CMK (cell line): ENCODE data around the gene ZDHHC3.
"Not testable (repeated sequence)": the region's sequence is repeated elsewhere in the genome, so short reads cannot be mapped to it uniquely, and the experiment has no call there.

Experiments
- DNase-seq: peaks from one replicate; pipeline ENCODE4 v3.0.0-alpha.2; 2010; ENCODE audit warnings: low read depth

Gene ZDHHC3

DNA sequence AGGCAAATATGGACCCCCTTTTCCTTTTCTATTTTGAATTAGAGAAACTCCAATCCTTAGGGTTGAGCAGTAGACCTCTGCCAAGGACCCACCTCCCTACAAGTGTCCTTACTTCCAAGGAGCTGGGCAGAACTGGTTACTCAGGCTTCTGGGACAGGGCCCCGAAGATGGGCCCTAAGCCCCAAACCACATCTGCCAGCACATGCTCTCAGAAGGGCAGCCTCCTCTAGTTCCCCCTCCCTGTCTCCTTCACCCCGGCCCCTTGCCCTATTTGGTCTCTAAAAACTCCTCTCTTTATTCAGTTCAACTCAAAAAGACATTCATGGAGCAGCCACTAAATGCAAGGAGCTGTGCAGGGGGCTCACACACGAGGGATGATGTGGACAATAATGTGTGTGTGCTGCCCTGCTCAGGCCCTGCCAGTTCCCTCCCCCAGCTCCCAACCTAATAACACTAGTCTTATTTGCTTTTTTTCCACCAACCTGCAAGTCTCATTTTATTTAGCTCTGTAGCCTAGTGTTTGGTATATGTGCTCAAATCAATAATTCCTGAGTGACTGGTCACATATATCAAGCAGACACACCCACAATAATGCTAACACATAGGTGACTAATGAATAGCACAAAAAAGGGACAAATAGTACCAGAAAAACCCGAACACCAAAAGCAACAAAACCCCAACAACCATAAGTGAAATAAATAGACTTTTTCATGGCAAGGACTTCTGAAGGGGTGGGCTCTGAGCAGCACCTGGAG is 12.2 kb downstream of the ZDHHC3 start:
- DNase-seq, result no peak

DNA sequence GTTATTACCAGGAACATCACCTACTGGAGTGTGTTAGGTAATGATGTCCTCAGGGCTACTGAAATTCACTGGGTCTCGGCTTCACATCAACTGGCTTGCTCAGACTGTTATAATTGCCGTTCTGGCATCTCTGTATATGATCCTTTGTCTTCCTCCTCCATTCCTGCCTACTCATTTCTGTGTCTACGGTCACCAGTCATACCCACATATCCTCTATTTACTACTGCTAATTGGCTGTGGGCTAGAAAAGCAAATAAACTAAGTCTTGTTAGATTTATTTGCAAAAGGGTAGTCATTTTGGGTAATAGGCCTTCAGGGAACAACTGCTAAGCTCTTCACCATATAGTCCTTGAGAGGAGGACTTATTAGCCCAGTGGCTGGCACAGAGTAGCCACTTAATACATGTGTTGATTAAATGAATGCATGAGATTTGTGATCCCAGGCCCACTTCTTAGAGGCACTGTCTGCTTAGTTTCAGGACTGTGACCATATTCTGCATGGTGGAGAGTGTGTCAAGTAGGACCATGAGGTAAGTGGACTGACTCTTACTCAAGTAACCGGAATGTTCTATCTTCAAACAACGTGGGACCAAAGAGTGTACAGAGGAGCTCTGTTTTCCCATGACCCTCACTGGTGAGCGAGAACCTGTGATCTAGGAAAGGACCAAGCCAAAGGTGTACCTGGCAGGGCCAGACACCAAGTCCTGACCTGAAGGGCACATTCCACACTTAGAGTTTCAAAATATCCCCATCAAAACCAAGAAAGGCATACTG is 13.2 kb downstream of the ZDHHC3 start:
- DNase-seq, result no peak

GRCh38 chr3:44961888-44962287 is 14.1 kb downstream of the ZDHHC3 start:
- no peak for DNase-seq

- no peak for DNase-seq
These were observed 15.5 kb downstream of the ZDHHC3 start for GRCh38 chr3:44960387-44961026.

- no peak for DNase-seq
These were observed 17.6 kb downstream of the ZDHHC3 start for GRCh38 chr3:44958386-44958785.

DNA sequence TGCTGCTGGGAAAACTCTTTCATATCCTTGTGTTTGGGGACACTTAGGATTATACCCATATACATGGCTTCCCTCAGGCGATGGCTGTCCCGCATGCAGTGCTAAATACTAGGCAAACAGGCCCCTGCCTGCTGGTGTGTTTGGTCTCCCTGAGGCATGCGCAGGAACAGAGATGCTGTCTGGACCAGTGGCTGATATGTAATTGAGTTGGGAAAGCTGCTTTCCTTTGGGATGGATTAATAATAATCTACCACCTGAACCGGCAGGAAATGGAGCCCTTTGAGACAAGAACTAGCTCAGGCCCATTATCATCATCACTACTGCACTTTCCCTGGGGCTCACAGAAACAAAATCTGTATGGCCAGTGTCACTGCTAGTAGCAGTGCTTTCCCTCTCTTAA is 18.0 kb downstream of the ZDHHC3 start:
- no peak for DNase-seq

DNA sequence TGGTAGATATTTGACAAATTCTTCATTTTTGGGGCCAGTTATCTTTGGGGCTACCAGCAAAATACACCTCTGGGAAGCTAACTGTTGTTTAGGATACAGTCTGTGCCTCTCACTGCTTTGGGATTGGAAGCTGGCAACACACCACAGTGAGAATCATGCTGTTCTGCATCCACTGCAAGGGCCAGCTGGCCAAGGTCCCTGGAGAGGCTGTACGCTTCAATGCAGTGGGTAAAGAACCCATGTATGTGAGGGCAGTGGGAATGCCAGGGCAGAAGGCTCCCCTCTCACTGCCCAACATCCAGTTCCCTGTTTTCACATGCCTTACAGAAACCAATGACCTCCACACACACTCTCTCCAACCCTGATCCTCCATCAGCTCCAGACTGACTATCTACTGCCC is 20.1 kb downstream of the ZDHHC3 start:
- DNase-seq, result no peak

DNA sequence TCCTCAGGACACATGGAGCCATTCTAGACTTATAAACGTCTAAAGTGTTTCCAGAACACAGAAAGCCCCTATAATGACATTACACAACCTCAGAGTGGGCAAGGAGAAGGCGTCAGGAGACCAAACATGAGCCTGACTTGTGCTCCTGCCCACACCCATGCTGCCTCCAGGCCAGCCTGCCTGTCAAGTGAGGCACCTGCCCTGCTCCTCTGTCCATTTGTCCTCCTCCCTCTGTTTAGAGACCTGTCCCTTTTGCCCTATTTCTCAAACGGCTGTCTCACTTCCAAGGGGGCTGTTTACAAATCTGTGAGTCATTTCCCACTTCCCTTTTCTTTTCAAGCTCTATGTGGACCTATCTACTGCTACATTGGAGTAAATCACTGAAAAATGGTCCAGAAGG is 21.0 kb downstream of the ZDHHC3 start:
- no peak for DNase-seq

GRCh38 chr3:44954304-44954703 is 21.7 kb downstream of the ZDHHC3 start:
- no peak for DNase-seq

DNA sequence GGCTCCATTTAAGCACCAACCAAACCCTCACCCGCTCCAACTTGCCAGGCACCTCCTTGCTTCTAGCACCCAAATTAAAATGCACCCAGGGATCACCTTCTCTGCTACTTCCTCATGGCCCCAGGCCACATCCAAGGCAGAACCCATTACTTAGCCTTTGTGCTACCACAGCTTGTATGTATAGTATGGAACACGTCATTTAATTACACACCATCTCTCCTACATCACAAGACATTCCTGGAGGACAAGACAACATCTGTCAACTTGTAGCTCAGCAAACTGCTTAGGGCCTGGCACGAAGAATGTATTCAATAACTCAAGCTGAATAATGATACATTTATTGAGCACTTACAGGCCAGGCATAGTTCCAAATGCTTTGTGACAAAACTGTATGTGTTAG is 23.3 kb downstream of the ZDHHC3 start:
- no peak for DNase-seq

DNA sequence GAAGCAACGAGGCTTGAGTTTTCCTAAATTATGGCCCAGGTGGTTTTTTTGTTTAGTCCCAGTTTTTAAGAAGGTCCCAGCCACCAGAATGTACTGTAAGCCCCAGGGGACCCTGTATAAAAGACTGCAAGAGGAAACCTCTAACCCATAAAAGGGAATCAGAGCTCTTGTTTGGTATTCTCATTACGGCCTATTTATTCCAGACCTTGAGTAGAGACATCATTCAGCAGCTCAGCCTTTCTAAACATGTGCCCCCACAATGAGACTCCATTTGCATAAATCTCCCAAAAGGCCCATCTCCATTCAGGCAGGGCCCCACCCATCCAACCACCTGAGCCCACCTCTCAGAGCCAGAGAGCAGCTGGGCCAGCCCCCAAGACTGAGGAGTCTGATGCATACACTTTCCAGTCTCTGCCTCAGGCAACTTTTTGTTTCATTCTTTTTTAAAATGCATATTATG is 25.7 kb downstream of the ZDHHC3 start:
- no peak for DNase-seq

GRCh38 chr3:44949770-44950169 is 26.2 kb downstream of the ZDHHC3 start:
- DNase-seq, result not testable (repeated sequence)

GRCh38 chr3:44948239-44948638 is 27.7 kb downstream of the ZDHHC3 start:
- no peak for DNase-seq

DNA sequence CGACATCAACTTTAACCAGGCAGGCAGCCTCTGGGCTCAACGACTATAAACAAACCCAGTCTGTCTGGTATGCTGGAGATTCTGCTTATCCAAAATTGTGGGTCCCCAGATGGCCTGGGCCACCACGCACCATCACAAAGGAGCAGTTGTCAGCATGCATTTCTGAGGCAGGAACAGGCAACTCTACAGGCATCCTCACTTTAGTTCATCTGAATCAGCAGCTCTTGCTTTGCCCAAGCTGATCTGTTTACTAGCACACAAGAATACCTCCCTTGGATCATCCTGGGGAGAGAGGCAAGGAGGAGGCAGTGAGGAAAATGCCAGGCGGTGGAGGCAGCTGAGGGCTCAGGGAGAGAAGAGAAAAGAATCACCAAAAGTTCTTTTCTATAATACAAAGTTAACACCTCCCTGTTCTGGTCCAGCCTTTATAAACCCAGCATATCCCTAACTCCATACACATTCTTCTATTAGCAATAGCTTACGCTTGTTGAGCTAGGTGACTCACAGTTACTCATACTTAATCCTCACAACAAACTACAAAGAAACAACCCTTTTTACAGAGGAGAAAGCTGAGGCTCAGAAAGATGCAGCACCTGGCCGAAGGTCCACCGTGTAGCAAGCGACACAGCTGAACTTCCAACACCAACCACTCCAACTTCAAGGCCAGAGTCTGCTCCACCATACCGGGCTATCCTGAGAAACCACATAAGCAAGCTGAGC is 33.6 kb downstream of the ZDHHC3 start:
- no peak for DNase-seq

DNA sequence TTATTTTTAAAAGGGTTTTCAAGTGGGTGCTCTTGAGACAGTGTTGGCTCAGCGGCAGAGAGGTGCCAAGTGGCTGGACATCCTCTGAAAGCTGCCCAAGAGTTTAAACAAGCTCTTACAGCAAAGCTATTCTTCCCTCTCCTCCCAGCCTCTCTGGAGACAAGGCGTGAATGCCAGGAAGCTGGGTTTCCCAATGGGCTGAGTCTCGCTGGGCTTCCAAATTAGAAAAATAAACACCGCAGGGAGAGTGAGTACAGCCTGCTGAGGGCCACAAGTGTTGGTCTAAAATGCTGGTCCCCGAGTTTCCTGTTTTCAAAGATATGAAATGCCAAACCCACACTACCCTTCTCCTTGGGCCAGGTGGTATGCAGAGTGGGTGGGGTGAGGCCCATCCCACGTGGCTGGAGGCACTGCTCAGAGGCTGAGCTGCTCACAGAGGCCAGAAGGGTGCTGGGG is 36.4 kb downstream of the ZDHHC3 start:
- no peak for DNase-seq

DNA sequence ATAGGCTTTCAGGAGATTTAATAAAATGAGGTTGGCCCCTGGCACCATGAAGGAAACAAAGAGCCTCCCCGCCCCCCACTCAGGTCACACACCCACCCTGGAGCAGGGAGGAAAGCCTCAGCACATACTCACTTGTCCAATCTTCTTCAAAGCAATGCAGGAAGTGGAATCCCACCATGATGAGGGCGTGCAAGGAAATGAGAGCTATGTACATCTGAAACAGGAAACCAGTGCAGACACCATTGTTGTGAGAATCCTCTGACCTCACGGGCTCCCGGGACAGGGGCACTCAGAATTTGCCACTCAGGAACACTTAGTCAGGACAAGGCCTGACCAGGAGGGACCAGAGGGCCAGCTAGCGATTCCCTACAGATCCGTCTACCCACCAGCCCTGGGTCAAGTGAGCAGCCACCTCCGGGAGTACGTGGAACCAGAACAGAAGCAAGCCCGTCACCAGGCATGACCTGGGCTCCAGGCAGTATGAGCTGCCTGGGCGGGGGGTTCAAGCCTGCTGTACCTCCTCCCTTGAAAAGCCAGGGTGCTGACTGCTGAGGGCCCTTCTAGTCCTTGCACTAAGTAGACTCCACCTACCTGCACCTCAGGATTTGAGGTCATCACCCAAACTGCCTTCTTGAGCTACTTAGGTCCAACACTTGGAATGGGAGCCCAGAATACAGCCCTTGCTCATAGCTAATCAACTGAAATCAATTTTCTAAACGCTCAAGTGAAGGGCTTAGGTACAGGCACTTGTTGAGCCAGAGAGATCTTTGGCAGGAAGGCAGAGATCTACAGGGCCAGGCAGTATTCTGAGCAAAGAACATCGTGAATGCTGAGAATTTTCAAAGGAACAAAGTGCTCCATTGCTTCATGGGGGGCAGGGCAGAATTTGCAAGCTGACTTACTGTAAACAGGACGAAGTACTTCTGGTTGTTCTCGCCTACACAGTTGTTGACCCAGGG is 42.7 kb downstream of the ZDHHC3 start:
- DNase-seq, result no peak

GRCh38 chr3:44932271-44932670 is 43.7 kb downstream of the ZDHHC3 start:
- DNase-seq, result no peak

DNA sequence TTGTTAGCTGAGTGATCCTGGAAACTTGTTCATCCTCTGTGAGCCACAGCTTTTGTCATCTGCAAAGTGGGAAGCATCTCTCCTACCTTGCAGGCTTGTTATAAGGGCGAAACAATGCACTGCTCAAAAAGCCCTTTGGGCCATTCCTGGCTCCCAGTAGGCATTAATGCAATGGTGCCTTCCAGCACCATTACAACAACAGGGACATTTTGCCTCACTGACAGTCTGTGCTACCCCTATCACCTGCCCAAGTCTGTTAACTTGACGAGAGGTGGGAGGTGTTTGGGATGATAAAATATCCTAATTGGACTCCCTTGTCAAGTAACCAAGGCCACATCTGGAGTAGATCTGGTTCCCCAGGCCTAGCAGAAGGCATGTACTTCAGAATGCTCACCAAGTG is 44.2 kb downstream of the ZDHHC3 start:
- DNase-seq, result no peak

DNA sequence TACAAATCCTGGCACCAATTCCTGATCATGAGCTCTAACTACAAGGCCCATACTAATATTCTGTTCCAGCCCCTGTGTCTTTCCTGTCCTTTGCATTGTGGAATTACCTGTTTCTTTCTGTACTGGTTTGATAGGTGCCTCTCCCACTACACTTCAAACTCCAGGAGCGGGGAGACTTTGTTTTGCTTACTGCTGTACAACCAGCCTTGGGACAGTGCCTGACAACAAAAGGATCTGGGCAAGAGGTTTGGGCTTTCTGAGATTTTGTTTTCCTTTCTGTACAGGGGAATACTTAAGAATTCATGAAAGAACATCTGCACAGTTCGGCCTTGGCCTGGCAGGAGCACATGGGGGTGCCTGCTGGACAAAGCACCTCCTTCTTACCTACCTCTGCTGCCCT is 45.1 kb downstream of the ZDHHC3 start:
- no peak for DNase-seq

GRCh38 chr3:44929782-44930181 is 46.2 kb downstream of the ZDHHC3 start:
- DNase-seq, result no peak

DNA sequence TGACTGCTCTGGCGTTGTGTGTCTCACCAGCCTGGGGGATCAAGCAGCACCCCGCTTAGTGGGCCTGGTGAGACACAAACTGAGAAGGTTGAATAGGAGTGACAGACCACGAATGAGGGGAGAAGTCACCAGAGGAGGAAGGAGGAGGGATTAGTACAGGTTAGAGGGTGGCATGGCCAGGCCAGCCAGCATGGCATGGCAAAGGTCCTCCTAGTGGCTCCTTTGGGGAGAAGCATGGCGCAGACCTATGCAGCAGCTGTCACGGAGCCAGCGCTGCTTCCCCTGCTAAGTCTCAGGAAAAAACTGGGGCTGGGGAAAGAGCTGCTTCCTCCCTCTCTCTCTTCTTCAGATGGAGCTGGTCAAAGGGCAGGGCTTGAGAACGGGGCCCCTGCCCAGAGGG is 48.6 kb downstream of the ZDHHC3 start:
- DNase-seq, result no peak
